DMS79 (cell line): ENCODE data around the gene CDIP1.
"Not testable (repeated sequence)": the region's sequence is repeated elsewhere in the genome, so short reads cannot be mapped to it uniquely, and the experiment has no call there.

Experiments
- DNase-seq: peaks from one replicate; lab custom pipeline; 2025; lab: John Stamatoyannopoulos, UW

CDIP1 gene

DNA sequence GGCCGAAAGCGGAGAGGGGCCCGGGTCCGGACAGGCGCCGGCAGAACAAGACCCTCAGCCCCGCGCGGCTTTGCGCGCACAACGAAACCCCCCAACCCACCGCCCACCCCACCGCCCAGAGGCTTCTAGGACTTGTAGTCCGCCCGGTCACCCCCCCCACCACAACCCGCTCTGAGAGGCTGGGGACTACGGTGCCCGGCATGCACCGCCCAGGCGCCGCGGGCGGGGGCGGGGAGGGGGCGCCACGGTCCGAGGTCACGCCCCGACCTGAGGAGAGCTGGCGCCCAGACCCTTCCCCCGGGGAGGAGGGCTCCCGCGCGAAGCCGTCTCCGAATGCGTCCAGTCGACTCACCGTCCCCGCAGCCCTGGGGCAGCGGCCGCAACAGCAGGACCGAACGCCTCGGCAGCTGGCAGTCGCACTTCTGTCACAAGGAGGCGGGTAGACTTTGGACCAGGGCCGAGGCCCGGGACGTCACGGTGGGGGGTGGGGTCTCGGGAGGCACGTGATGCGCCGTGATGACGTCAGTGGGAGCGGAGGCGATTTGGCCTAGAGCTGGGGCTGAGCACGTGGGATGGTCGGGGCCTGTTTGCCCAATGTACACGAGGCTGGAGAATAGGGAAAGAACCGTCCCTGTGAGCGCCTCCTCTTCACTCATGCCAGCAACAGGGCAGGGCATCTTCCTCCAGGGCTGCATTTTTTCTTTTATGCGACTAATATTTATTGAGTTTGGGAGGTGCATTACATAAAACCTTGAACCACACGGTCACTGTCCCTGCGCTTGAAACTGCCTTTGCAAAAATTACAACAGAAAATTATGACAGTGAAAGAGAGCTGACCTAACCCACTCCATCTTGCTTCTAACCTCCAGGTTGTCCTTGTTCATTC lies at the start of gene CDIP1:
Gene CDIP1, minus strand, starts transcription at position 424 of the 886 bp plus-strand sequence. CDS start 24,643 bp downstream, outside the sequence.
- DNase-seq = peak; percentile 85

DNA sequence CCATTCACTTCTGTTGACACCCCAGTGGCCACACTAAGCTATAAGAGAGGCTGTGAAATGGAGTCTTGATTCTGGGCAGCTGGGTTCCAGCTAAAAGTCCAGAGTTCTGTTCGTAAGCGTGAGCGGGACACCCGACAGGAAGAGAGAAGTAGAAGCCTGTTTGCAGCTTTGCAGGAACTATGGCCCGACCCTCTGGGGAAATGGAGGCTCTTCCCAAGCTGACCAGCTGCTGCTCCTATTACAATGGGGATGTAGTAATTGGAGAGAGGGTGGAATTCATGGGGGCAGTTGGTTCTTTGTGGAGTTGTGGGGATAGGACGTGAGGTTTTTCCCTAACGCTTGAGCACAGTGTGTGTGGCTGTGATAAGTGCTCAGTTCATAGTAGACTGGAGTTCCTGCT lies 47.7 kb upstream of the CDIP1 start:
- no peak for DNase-seq

DNA sequence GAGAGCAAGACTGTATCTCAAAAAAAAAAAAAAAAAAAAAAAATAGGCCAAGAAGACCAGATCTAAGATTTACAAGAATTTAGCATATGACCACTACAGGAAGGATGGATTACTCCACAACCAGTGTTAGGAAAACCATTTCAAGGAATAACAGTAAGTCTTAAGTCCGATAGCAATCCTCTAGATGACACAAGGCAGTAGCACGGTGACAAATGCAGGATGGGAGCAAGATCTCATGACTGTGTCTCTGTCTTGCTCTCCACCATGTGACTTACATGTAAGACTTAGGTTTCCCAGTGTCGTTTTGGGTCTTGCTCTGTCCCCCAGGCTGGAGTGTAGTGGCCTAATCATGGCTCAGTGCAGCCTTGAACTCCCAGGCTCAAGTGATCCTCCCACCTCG lies 45.3 kb upstream of the CDIP1 start:
- DNase-seq = no peak

DNA sequence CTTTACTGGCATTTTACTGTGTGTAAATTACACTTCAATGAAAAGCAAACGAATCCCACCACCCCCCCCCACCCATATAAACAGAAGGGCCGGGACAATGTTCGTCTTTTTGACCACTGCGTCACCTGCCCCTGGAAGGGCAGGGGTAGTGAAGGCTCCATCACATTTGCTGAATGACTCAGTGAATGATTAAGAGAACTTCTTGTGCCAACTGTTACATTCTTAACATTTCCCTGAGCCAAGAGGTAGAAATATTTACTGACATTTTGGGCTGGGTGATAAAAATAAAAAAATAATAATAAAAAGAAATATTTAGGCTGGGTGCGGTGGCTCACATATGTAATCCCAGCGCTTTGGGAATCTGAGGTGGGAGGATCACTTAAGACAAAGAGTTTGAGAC lies 41.7 kb upstream of the CDIP1 start:
- DNase-seq = no peak

DNA sequence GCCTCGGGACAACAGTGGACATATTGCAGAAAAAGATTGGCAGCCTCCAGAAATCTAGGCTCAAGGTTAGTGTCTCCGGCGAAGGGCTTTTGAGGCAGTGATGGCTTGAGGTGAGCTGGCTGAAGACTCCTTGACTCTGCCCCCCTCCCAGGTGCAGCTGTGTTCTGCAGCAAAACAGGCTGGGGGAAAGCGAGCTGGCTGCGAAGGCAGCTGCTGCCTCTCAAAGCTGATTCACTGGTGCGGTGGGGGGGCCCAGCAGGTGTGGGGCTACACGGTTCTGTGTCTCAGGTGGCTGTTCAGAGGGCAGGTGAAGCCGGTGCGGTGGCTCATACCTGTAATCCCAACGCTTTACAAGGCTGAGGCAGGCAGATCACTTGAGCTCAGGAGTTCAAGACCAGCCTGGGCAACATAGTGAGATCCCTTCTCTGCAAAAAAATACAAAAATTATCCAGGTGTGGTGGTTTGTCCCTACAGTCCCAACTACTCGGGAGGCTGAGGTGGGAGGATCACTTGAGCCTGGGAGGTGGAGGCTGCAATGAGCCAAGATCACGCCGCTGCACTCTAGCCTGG lies 40.5 kb upstream of the CDIP1 start:
- peak; percentile 68 for DNase-seq

DNA sequence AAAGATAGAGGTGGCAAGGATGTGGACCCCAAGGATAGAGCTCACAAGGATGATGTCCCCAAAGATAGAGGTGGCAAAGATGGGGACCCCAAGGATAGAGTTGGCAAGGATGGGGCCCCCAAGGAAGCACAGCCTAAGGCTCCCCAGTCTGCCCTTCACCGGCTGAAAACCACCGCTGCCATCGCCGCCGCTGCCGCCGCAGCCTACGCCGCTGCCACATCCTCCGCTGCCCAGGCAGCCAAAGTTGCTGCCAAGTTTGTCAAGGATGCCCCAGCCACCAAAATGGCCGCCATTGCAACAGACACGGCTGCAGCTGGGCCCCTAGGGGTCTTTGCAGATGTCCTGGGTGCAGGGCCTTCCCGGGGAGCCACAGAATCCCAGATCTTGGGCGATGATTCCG lies 37.4 kb upstream of the CDIP1 start:
- DNase-seq = no peak

DNA sequence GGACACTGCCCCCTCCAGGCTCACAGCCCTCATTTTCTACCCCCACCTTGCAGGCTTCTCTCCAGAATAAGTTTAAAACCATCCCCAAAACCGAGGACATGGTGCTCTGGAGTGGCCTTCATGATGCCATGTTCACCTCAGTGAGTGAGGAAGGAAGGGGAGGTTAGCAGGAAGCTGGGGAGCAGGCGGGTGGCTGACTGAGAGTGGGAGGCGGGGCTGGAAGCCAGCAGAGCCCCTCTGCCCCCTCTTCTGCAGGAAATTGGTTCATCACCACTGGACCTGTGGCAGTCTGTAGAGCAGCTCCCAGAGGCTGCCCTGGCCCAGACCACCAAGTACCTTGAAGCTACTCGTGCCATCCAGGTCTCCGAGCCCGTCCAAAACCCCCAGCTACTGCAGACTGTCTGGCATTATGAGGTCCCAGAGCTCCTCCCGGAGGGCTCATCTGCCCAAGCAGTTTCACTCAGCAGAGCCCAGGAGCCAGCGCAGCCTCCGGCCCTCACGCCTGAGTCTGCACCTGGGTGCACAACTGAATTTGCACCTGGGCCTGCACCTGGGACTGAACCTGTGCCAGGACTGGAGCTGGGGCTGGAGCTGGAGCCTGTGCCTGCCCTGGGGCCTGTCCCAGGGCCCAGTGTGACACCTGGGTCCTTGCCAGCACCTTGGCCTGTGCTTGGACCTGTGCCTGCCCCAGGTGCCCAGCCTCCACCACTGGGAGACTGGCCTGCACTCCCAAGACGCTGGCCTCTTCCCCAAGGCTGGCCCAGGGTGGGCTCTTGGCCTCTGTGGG lies 36.5 kb upstream of the CDIP1 start:
- DNase-seq = no peak

DNA sequence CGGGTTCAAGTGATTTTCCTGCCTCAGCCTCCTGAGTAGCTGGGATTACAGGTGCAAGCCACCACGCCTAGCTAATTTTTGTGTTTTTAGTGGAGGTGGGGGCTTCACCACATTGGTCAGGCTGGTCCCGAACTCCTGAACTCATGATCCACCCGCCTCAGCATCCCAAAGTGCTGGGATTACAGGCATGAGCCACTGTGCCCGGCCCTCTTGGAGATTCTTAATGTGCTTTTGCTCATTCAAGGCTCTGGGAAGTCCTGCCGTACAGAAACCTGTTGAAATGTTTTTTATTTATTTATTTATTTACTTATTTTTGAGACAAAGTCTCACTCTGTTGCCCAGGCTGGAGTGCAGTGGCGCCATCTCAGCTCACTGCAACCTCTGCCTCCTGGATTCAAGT lies 35.4 kb upstream of the CDIP1 start:
- not testable (repeated sequence) for DNase-seq

DNA sequence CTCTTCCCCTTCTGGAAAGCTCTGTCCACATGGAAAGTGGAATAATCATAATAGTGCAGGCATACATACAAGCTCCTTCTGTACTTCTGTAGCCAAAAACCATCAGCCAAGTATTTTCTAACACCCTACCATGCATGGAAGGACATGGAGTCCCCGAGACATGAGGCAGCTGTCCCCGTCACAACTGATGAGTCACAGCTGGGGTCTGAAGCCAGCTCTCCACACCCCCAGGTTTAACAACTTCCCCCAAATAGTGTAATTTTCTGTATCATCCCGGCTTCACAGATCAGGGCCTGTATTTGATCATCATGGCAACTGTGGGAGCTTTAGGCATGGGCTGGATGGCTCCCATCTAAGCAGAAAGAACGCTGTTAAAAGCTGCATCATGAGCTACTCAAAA lies 34.1 kb upstream of the CDIP1 start:
- no peak for DNase-seq

DNA sequence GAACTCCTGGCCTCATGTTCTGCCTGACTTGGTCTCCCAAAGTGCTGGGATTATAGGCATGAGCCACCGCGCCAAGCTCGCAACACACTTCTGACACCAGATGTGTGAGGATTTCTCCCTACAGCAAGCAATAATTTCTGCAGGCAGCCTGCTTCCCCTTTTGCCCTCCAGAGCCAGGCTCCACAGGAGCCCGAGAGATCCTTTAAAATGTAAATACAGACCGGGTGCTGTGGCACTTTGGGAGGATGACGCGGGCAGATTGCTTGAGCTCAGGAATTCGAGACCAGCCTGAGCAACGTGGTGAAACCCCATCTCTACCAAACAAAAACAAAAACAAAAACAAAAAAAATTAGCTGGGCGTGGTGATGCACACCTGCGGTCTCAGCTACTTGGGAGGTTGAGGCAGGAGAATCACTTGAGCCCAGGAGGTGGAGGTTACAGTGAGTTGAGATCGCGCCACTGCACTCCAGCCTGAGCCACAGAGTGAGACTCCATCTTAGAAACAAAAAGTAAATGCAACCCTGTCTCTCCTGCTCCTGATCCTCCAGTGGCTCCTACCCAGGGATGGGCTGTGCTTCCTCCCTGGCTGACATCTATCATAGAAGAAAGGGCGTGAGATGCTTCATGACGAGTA lies 32.2 kb upstream of the CDIP1 start:
- DNase-seq = no peak

DNA sequence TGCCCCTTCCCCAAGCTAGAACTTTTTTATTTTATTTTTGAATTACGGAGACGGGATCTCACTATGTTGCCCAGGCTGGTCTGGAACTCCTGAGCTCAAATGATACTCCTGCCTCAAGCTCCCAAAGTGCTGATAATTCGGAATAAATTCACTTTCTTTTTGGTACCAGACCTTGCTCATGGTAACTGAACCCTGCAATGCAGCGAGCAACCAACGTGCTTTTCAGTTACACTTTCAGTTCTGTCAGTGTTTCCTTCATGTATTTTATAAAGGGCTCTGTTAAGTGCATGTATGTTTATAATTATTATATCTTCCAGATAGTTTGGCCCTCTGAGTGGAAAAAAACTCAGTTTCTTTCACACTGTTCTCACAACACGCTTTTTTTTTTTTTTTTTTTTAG lies 31.5 kb upstream of the CDIP1 start:
- DNase-seq = no peak

DNA sequence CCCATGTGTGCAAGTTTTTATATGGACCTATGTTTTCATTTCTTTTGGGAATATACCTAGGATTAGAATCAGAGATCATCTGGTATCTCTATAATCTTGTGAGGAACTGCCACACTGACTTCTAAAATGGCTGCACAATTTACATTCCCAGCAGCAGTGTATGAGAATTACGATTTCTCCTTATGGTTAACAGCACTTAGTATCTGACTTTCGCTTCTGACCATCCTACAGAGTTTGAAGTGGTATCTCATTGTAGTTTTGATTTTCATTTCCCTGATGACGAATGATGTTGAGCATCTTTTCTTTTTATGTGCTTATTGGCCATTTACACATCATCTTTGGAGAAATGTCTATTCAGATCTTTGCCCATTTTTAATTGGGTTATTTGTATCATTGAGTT lies 27.6 kb upstream of the CDIP1 start:
- no peak for DNase-seq

DNA sequence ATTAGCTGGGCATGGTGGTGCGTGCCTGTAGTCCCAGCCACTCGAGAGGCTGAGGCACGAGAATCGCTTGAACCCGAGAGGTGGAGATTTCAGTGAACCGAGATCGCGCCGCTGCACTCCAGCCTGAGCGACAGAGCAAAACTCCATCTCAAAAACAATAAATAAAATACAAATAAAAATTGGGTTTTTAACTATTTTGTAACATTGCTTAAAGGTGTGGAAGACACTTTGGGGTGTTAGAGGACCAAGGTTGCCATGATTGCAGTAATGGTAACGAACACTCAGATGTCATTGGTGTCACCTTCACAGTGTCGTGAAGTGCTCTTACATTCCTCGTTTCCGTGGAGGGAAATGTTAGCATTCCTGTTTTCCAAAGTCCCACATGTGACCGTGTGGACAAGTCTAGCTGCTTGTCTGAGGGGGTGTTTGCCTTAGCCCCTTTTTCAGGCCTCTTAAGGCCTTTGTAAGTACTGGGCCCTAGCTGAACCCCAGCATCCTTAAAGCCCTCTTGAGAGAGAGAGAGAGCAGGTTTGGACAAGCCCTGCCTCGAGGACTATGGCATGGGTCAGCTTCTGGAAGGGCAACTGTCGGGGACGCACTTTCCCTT lies 26.2 kb upstream of the CDIP1 start:
- no peak for DNase-seq

DNA sequence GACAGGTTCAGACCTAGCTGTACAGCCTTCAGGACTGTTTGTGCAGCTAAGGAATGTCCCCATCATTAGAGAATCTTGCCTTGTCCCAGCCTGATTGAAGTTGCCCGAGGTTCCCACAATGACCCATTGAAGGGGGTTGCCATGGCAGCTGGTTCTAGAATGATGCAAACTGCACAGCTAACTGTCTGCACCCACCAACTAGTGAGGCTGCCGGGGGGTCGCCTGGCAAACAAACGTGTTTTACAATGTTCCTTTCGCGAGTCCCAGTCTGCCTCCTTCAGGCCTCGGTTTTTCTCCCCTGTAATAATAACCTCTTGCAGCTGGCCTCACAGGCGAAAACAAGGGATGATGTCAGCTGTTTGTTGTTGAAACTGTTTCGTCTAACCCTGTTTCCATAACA lies 23.0 kb upstream of the CDIP1 start:
- DNase-seq = no peak

DNA sequence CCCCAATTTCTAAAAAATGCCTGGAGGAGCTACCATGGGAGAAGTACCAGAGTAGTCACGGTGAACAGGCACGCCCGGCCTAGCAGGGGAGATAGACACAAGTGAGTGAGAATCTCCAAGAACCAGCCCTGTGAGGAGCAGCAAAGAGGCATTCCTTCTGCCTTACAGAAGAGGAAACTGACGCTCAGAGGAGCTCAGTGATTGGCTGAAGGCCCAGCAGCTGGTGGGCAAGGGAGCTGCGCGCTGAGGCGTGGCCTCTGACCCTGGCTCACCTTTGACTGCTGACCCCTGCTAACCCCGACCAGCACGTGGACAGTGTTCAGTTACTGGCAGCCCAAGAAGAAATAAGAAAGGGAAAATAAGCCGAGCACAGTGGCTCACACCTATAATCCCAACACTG lies 19.4 kb upstream of the CDIP1 start:
- DNase-seq = no peak

DNA sequence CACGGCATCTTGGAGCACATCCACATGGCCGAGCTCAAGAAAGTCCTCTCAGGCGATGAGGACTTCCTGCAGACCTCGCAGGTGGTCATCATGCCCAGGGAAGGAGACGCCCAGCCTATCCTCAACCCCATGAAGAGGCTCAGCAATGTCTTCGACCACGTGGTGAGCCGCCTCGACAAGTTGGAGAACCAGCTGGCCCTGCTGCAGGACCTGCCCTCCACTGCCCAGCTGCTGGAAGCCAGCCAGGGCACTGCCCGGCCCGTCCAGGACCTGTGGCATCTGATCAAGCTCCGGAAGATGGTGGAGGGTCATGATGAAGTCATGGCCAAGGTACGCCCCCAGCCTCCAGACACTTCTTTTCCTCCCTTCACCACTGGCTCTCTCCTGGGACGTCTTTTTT lies 18.0 kb upstream of the CDIP1 start:
- DNase-seq = no peak

DNA sequence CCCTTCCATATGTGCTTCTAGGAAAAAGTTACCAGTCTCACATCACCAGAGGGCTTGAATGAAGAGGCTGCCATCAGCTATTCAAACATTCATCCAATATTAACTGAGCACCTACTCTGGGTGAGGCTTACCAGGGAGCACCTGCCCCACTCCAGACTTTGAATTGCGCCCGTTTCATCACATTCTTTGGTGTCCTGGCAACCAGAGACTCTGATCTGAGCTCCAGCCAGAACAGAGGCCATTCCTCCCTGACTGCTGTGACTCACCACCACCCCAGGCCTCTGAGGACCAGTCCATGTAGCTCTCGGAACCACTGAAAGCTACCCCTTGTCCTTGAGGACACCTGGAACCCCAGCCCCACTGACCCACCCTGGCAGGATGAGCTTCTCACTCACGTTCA lies 17.5 kb upstream of the CDIP1 start, which contains the start of gene C16orf96:
Gene C16orf96, plus strand, starts transcription at position 229 of the 400 bp plus-strand sequence. Its CDS starts 150 bp downstream, at position 379.
- no peak for DNase-seq

DNA sequence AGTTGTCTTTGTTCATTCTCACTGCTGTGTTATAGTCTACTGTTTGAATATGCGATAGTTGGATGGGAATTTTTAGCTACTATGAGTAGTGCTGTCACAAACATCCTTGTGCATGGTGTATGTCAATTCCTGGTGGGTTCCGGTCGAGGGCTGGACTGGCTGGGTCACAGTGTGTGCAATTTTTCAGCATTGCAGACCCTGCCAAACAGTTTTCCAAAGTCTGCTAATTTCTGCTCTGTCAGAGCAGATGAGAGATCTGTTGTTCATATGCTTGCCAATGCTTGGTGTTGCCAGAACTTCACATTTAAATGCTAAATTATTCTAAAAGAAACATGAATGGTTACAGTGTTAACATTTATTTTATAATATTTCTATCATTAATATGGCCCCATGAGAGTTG lies 14.0 kb upstream of the CDIP1 start:
- no peak for DNase-seq

DNA sequence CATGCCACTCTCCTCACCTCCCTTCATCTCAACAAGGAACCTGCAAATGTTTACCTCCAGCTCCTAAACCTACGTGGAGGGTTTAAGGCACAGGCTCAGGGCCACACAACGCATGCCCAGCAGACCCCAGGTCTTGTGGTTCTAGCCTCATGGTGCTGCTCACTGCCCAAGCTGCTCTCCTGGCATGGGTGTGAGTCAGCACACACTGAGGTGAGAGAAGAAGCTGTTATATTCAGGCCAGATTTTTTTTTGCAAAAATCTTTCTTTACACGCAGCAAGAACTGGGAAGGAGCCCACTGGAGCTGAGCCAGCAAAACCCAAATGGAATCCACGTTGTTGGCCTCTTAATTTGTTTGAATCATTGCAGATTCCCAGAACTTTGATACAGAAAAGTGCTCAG lies 12.0 kb upstream of the CDIP1 start:
- no peak for DNase-seq

DNA sequence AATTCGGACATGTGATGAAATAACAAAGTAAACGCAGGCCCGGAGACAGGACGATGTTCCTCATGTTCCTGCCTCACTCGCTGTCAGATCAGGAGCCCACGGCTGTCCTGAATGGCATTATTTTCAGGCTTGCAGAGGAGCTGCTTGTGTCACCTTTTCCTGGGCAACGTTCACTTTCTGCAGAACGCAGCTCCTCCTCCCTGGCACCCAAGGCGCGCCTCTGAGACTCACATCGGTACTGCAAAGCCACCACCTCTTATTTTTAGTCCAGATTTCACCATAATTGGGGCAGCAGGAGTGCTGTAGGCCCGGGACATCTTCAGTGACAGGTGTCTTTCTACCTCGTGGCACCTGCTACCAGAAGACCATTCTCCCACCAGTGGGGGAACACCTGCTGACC lies 9.6 kb upstream of the CDIP1 start:
- no peak for DNase-seq

DNA sequence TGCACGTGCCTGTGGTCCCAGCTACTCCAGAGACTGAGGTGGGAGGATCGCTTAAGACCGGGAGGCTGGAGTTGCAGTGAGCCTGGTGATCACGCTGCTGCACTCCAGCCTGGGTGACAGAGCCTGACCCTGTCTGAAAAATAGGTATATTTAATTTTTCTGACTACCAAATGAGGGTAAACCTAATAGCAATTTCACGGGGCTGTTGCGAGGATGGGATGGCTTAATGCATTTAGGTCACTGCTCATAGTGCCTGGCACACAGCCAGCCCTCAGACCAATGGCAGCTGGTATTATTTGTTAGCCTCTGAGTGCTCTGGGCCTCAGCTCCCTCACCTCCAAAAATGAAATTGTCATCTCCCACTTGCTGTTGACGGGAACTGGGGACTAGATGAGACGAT lies 5.9 kb upstream of the CDIP1 start:
- no peak for DNase-seq

DNA sequence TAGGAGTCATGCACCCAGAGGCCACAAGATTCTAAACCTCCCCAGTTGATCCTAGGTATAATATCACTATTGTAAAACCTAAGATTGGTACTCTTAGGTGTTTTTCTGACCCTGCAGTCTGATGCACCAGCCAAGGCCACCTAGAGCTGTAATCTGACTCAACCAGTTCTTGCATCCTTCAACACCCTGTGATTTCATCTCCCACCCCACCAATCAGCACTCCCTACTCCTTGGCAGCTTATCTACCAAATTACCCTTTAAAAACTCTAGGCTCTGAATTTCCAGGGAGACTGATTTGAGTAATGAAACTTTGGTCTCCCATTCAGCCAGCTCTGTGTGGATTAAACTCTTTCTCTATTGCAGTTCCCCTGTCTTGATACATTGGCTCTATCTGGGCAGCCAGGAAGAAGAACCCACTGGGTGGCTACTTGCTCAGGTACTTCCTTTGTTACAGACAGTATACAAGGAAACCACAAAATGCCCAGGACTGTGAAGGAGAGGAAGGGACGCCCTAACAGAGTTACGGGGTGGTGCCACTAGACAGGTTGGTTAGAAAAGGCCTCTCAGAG lies 1.2 kb upstream of the CDIP1 start:
- no peak for DNase-seq
